ENCODE data around the gene LRRTM2. TPM values are rescaled to one million over a fixed set of nuclear protein-coding genes. Genes with fewer than 3 reads are reported as not detected.

LRRTM2 gene
- total and polyA plus RNA-seq, 2 donors (not counting 3 experiments of a cell fraction or from before 2014, with no cell fraction given) = 0.06 to 0.20 TPM

DNA sequence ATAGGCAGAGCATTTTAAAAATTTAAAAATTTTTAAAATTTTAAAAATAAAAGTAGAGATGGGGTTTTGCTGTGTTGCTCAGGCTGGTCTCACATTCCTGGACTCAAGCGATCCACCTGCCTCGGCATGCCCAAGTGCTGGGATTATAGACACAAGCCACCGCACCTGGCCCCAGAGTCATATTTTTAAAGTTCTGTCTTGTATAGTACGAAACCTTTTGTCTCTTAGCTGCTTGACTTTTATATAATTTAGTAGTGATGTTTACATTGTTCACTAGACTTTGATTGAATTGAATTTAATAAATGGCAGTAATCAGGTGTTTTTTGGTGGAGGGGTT lies 31.0 kb downstream of the LRRTM2 start:
- H3K27ac ChIP-seq (ENCODE audit: insufficient read depth, low read depth, low read length) = no peak overlapping the region
- ChIA-PET CTCF (interaction anchor here (1.4 to 2.0 kb wide), 4 partner anchors 20 to 419 kb away, joined by 3 to 11 read pairs (median 8); partner anchors contain the start of gene LRRTM2), POLR2A (no interaction called here)
- peaks cover 19% of the 10 kb centered on the region for H4K20me1 ChIP-seq (replicated peaks; ENCODE audit: control insufficient read depth, extremely low read depth, insufficient read depth, low read length)
- H3K4me1 ChIP-seq (ENCODE audit: control insufficient read depth, extremely low read depth, insufficient read depth, low read length) = peaks cover 29% of the 10 kb centered on the region
- no peak overlapping the region for H3K9ac ChIP-seq (replicated peaks; ENCODE audit: extremely low read depth, insufficient read depth, low read length)
- H3K4me3 ChIP-seq (replicated peaks in 1 of 3; ENCODE audit: insufficient read depth in 1 of 3, low read depth in 1 of 3, low read length in 3 of 3) = no peak overlapping the region
- no peak for TF ChIP-seq MYC (IDR thresholded peaks at IDR 0.05; ENCODE audit: low read depth, low read length)
- no peak for TF ChIP-seq FOS (IDR thresholded peaks at IDR 0.05; ENCODE audit: borderline replicate concordance, insufficient read depth, low read length)
- no peak for TF ChIP-seq JUN (IDR thresholded peaks at IDR 0.05; ENCODE audit: borderline replicate concordance, insufficient read depth, insufficient read length, low read depth)
- no peak for TF ChIP-seq POLR2AphosphoS5 (IDR thresholded peaks at IDR 0.05; ENCODE audit: insufficient read depth, low read depth, low read length)
- no peak for TF ChIP-seq GATA2 (IDR thresholded peaks at IDR 0.05; ENCODE audit: insufficient read depth, insufficient read length, low read depth, low read length)
- TF ChIP-seq, protein P1, sequence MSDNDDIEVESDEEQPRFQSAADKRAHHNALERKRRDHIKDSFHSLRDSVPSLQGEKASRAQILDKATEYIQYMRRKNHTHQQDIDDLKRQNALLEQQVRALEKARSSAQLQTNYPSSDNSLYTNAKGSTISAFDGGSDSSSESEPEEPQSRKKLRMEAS (IDR thresholded peaks at IDR 0.05; ENCODE audit: insufficient read depth, insufficient read length) = no peak
- TF ChIP-seq POLR2A (IDR thresholded peaks at IDR 0.05; ENCODE audit: low read depth, low read length) = no peak
- TF ChIP-seq EZH2 (IDR thresholded peaks at IDR 0.05; ENCODE audit: borderline replicate concordance, low read depth, low read length, severe bottlenecking) = no peak
- H3K9me3 ChIP-seq (replicated peaks; ENCODE audit: control insufficient read depth, insufficient read depth, low read length) = no peaks in the 10 kb centered on the region
- H3K79me2 ChIP-seq (ENCODE audit: control insufficient read depth, insufficient read depth, low read length) = peaks cover 85% of the 10 kb centered on the region
- peak overlapping the region; percentile 78 for H3K4me2 ChIP-seq (ENCODE audit: insufficient read depth, low read length)
- dilution Hi-C loops (cut with MboI; ENCODE audit: extremely low pct_ligation_motif_present, low sequenced_read_pairs) (no loop called here), intact Hi-C loops (cut with micrococcal nuclease) (loop anchor here (5.0 kb wide), 1 partner anchor 58 kb away; no protein-coding TSS in a partner anchor)
- BruUV-seq (replicated peaks) = no TSS peak
- FAIRE-seq (no peak), DNase-seq (ENCODE audit: low read depth, low spot score) (no peak)
- no peaks in the 10 kb centered on the region for H3K27me3 ChIP-seq (ENCODE audit: control insufficient read depth in 2 of 2, insufficient read depth in 2 of 2, low read length in 2 of 2)
- H3K36me3 ChIP-seq (ENCODE audit: control insufficient read depth in 2 of 2, extremely low read depth in 1 of 2, insufficient read depth in 2 of 2, low read length in 2 of 2) = no peaks in the 10 kb centered on the region
- H3K9me1 ChIP-seq (replicated peaks; ENCODE audit: control insufficient read depth, extremely low read depth, insufficient read depth, low read length) = no peaks in the 10 kb centered on the region
- H2AFZ ChIP-seq (ENCODE audit: low read depth, low read length) = no peak overlapping the region

All from endothelial cell of umbilical vein (primary cell).